ENCODE results near the gene CNTLN. TPM values are rescaled to one million over a fixed set of nuclear protein-coding genes. Genes with fewer than 3 reads are reported as not detected.
"Not testable (repeated sequence)": the region's sequence is repeated elsewhere in the genome, so short reads cannot be mapped to it uniquely, and the experiment has no call there.

Gene CNTLN
- total RNA-seq, 1 donor from 2014 or later: 16.7 TPM

- no peak for TF ChIP-seq CTCF (conservative IDR thresholded peaks at IDR 0.05)
- H3K4me1 Mint-ChIP-seq: peaks cover 9% of the 10 kb centered on the region
- H3K9me3 Mint-ChIP-seq: no peaks in the 10 kb centered on the region
- H3K4me3 Mint-ChIP-seq: no peak overlapping the region
- H3K27ac Mint-ChIP-seq (ENCODE audit: unreplicated experiment): no peak overlapping the region
- no peaks in the 10 kb centered on the region for H3K27me3 Mint-ChIP-seq (ENCODE audit: low read depth)
- H3K36me3 Mint-ChIP-seq (ENCODE audit: low read depth): peaks cover 10% of the 10 kb centered on the region
- DNase-seq (ENCODE audit: low read depth, low spot score): no peak
Observed at GRCh38 chr9:17394881-17395510, 260.2 kb downstream of the CNTLN start.

DNA sequence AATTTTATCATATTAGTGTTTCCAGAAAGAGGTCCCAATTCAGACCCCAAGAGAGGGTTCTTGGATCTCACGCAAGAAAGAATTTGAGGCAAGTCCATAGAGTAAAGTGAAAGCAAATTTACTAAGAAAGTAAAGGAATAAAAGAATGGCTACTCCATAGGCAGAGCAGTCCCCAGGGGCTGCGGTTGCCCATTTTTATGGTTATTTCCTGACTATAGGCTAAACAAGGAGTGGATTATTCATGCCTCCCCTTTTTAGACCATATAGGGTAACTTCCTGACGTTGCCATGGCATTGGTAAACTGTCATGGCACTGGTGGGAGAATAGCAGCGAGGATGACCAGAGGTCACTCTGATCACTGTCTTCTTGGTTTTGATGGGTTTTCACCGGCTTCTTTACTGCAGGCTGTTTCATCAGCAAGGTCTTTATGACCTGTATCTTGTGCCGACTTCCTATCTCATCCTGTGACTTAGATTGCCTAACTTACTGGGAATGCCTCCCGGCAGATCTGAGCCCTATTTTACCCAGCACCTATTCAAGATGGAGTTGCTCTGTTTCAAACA lies 262.4 kb downstream of the CNTLN start:
- not testable (repeated sequence) for H3K36me3 Mint-ChIP-seq (ENCODE audit: low read depth); DNase-seq (ENCODE audit: low read depth, low spot score); H3K4me3 Mint-ChIP-seq; H3K4me1 Mint-ChIP-seq; H3K27me3 Mint-ChIP-seq (ENCODE audit: low read depth); H3K9me3 Mint-ChIP-seq; H3K27ac Mint-ChIP-seq (ENCODE audit: unreplicated experiment)

GRCh38 chr9:17398350-17398749 lies 263.5 kb downstream of the CNTLN start:
- DNase-seq (ENCODE audit: low read depth, low spot score): no peak
- Mint-ChIP-seq H3K4me1 (peaks cover 9% of the 10 kb centered on the region), H3K9me3 (no peaks in the 10 kb centered on the region), H3K27me3 (ENCODE audit: low read depth) (no peaks in the 10 kb centered on the region), H3K36me3 (ENCODE audit: low read depth) (peaks cover 13% of the 10 kb centered on the region), H3K27ac (ENCODE audit: unreplicated experiment) (no peak overlapping the region), H3K4me3 (no peak overlapping the region)
- TF ChIP-seq CTCF (conservative IDR thresholded peaks at IDR 0.05): no peak

- Mint-ChIP-seq H3K27ac (ENCODE audit: unreplicated experiment) (no peak overlapping the region), H3K36me3 (ENCODE audit: low read depth) (peaks cover 18% of the 10 kb centered on the region)
Observed at GRCh38 chr9:17401858-17402257, 267.0 kb downstream of the CNTLN start.

DNA sequence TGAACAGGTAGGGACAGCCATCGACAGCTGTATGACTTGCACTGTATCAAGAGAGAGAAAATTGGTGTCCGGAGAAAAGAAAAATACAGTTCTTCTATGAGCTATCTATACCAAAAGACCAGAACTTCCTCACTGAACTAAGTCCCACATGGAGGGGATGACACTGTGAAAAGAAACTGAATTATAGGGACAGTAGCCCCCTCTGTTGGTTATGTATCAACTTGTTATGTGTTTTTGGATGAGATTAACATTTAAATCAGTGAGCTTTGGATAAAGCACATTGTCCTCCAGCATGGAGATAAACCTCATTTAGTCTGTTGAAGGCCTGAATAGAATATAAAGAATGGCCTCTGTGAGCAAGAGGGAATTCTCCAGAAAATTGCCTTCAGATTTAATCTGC lies 267.5 kb downstream of the CNTLN start:
- Mint-ChIP-seq H3K4me1 (peaks cover 4% of the 10 kb centered on the region), H3K27me3 (ENCODE audit: low read depth) (no peaks in the 10 kb centered on the region), H3K27ac (ENCODE audit: unreplicated experiment) (no peak overlapping the region), H3K4me3 (no peak overlapping the region), H3K36me3 (ENCODE audit: low read depth) (peaks cover 18% of the 10 kb centered on the region), H3K9me3 (peaks cover 4% of the 10 kb centered on the region)
- no peak for DNase-seq (ENCODE audit: low read depth, low spot score)
- TF ChIP-seq CTCF (conservative IDR thresholded peaks at IDR 0.05): peak; percentile 41

More at GRCh38 chr9:17401858-17402257, 267.0 kb downstream of the CNTLN start:
- H3K4me3 Mint-ChIP-seq: no peak overlapping the region
- TF ChIP-seq CTCF (conservative IDR thresholded peaks at IDR 0.05): no peak
- no peak for DNase-seq (ENCODE audit: low read depth, low spot score)
- peaks cover 8% of the 10 kb centered on the region for H3K4me1 Mint-ChIP-seq
- no peaks in the 10 kb centered on the region for H3K27me3 Mint-ChIP-seq (ENCODE audit: low read depth)
- H3K9me3 Mint-ChIP-seq: peaks cover 4% of the 10 kb centered on the region

DNA sequence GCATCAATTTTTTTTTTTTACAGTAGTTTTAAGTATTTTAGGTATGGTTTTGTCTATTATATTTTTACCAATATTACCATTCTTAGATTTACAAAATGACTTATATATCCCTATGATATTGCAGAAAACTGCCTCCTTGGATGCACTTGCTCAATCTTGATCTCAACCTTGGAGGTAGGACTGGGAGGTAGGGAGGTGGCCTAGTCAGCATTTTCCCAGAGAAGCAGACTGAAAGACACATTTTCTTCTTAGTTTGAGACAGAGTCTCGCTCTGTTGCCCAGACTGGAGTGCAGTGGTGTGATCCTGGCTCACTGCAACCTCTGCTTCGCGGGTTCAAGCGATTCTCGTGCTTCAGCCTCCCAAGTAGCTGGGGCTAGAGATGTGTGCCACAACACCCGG lies 268.7 kb downstream of the CNTLN start:
- H3K27me3 Mint-ChIP-seq (ENCODE audit: low read depth): no peaks in the 10 kb centered on the region
- DNase-seq (ENCODE audit: low read depth, low spot score): no peak
- H3K4me1 Mint-ChIP-seq: no peaks in the 10 kb centered on the region
- H3K36me3 Mint-ChIP-seq (ENCODE audit: low read depth): peaks cover 22% of the 10 kb centered on the region
- peaks cover 7% of the 10 kb centered on the region for H3K9me3 Mint-ChIP-seq
- no peak overlapping the region for H3K27ac Mint-ChIP-seq (ENCODE audit: unreplicated experiment)
- H3K4me3 Mint-ChIP-seq: no peak overlapping the region
- TF ChIP-seq CTCF (conservative IDR thresholded peaks at IDR 0.05): no peak

Data from neural crest cell (in vitro differentiated cells).